HG03025 (cell line): Measurements from ENCODE around the gene SPTBN5.
"Not testable (repeated sequence)": the region's sequence is repeated elsewhere in the genome, so short reads cannot be mapped to it uniquely, and the experiment has no call there.

ENCODE experiments used
- ATAC-seq: cut with Tn5 transposase; IDR thresholded peaks from one replicate; pipeline ENCODE4 v1.9.1; 2021; ENCODE audit warnings: mild to moderate bottlenecking, moderate library complexity; ENCODE audit not compliant: unreplicated experiment, low FRiP score

The SPTBN5 gene

DNA sequence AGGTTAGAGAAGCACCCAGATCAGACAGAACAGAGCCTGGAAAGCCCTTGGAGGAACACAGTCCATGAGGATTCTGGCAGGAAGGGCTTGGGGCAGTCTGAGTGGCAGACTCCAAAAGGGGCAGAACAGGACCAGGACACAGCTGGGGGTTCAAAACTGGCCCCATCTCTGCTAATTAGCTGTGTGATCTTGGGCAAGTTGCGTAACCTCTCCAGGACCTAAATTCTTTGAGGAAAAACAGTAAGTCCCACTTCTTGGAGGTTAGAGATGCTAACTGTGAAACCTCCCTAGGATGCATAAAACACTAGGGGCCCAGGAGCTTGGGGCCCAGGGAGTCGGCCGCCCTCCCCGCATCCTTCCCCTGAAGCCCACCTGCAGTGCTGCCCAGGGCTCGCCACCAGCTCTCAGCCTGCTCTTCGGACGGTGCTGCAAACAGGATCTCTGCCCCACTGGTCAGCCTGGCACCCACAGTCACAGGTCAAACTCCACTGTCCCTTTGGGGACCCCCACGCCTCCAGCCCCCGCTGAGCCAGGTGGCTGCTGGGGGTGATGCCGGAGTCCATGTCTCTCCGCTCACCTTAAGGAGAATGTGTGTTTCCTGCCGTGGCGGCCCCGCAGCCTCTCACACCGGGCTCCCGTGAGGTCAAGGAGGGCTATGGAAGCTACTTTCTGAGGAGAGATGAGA, 43.2 kb downstream of the SPTBN5 start:
- ATAC-seq: no peak

DNA sequence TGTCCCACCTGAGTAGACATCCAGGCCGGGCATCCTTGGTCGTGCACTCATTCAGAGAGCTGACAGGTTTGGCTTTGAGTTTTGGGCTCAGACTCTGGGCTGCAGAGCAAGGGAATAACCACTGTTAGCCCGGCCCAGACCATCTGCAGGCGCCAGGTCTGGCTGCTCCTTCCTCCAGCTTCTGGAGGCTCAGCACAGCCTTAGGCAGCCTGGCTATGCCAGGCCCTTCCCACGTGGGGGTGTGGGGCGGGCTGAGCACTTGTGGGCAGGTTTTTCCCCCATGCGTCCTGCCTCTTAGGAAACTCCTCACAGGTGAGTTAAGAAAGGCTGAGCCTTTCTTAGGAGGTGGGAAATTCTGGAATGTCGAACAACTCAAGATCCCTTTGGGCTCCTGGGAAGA, 44.0 kb downstream of the SPTBN5 start:
- no peak for ATAC-seq

DNA sequence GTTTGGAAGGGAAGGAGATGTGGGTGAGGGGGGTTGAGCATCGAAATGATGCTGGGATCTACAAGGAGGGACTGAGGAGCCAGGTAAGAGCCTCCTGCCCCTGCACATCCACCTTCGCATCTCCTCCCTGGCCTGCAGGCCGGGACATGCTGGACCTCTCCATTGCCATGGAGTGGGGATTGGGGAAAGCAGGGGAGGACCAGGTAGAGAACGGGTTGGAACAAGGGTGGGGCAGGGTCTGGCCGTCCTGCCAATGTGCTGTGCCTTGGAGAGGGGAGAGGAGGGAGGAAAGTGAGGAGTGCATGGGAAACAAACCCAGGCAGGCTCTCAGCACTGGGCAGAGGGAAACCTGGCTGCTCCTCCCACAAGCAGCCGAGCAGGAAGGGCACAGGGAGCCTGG, 44.6 kb downstream of the SPTBN5 start:
- no peak for ATAC-seq

DNA sequence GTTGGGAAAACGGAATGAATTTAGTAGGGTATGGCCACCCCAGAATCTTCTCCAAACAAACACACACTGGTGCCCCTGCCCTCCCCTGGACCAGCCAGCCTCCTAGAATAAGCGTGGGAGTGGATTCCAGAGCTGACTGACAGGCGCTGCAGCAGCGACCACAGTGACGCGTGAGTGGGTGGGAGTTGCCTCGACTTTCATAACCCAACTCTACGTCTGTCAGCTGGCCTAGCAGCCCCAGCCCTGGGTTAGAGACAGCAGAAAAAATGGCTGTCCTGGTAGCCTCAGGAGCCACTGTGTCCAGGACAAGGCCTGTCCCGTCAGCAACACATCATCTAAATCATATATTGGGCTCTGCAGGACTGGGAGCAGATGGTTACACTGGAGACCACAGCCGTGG, 45.2 kb downstream of the SPTBN5 start:
- ATAC-seq: no peak

- no peak for ATAC-seq
These were observed 45.9 kb downstream of the SPTBN5 start for GRCh38 chr15:41847981-41848380.

GRCh38 chr15:41847206-41847605, 46.6 kb downstream of the SPTBN5 start:
- no peak for ATAC-seq

DNA sequence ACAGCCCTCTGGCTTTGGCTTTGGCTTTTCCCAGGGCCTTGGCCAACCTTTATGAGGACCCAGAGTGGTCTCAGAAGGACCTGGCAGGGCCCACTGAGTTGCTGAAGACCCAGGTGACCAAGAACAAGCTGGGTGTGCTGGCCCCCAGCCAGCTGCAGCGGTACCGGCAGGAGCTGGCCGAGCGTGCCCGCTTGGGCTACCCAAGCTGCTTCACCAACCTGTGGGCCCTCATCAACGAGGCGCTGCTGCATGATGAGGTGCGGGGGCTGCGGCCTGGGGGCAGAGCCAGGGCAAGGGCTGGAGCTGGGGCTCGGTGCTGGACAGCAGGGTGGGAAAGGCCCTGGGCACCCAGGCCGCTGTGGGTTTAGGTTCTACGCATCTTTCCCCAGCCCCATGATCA, 49.0 kb downstream of the SPTBN5 start:
- no peak for ATAC-seq

GRCh38 chr15:41843571-41843970, 50.3 kb downstream of the SPTBN5 start:
- ATAC-seq: no peak

- no peak for ATAC-seq
These were observed 51.6 kb downstream of the SPTBN5 start for GRCh38 chr15:41842229-41842628.

DNA sequence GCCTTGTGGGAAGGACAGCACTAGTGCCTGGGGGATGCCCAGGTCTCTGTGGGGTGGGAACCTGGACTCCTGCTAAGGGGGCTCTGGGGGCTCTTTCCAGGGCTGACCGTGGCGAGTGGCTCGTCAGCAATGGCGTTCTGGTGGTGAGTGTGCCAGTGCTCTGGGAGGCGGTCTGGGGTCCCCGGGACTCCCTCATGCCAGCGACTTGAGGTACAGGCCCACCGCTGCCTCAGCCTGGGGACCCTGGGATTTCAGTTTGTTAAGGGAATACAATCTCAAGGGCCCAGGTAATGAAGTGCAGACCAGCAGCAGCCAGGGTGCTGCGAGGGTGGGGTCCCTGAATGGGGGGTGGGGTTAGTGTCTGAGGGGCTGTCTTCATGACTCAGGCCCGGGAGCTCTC, 52.7 kb downstream of the SPTBN5 start:
- no peak for ATAC-seq

GRCh38 chr15:41840673-41841072, 53.2 kb downstream of the SPTBN5 start:
- ATAC-seq: no peak

GRCh38 chr15:41839781-41840491, 53.9 kb downstream of the SPTBN5 start:
- no peak for ATAC-seq

DNA sequence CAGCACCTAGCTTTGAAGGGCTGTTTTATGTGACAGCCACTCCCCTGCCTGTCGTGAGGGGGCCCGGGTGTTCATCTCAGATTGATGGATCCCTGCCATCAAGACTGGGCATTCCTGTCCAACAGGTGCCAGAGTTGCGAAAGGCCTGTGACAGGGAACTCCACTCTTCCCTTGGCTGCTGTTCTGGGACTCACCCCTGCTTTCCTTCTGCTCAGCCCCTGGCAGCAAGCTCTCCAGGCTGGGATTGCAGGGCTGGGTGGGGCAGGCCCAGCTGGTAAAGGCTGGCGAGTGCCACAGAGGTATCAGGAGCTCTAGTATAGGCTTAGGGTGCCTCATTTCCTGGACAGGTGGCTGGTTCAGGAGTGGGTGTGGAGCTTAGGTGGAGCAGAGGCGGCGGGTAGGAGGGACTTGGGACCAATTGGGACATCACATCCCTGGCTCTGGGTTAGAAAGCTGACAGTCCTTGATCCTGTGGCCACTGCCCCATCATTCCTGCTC, 55.4 kb downstream of the SPTBN5 start, which contains the start of gene PLA2G4B:
Gene PLA2G4B, plus strand, starts transcription at position 448 of the 498 bp plus-strand sequence. CDS start 67 bp downstream, outside the sequence.
- no peak for ATAC-seq

- ATAC-seq: no peak
These were observed 57.0 kb downstream of the SPTBN5 start for GRCh38 chr15:41836713-41837454.

- no peak for ATAC-seq
These were observed 57.8 kb downstream of the SPTBN5 start for GRCh38 chr15:41836073-41836472.

GRCh38 chr15:41834096-41834495, 59.8 kb downstream of the SPTBN5 start:
- ATAC-seq: no peak

DNA sequence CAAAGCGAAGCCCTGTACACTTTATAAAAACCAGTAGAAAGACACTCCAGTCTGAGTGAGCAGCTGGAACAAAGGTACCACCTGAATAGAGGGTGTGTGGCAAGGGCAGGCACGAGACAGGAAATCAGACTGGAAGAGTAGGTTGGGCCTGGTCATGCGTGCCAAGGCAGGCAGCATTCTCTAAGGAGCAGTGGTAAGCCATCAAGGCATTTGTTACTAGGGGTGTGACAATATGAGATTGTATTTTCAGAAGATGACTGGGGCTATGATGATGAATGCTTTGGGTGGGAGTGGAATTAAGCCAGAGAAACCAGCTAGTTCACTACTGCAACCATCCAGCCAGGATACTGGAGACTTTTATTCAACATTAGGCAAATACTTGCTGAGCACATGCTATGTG, 61.0 kb downstream of the SPTBN5 start:
- no peak for ATAC-seq

DNA sequence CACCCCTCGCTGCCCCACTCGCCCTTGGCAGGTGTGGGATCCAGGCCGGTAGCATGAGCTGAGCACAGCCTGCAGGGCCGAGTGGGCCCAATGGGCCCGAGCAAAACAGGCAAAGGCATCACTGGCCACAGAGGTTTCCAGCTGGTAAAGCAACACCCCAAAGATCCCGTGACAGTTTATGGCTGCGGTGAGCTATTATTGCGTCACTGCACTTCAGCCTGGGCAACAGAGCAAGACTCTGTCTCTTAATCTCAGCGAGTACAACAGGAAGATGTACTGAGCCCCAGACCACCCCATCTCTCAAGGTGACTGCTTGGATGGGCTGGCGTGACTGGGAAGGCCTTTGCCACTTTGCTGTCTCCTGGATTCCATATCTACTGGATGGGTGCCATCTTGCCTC, 61.6 kb downstream of the SPTBN5 start:
- no peak for ATAC-seq

DNA sequence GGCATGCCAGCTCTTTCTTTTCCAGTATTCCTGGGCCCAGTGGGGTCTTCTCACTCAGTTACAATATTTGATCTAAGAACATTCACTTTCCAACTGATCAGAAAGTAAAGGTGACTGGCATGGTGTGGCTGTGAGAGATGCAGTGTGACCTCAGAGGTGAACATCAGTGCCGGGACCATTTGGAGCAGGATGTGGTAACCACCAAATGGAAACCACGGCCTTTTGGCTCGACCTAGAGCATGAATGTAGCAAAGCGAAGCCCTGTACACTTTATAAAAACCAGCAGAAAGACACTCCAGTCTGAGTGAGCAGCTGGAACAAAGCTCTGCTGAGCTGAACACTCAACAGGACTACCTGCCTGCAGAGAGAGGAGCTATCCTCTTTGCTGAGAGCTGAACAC, 62.6 kb downstream of the SPTBN5 start:
- not testable (repeated sequence) for ATAC-seq

DNA sequence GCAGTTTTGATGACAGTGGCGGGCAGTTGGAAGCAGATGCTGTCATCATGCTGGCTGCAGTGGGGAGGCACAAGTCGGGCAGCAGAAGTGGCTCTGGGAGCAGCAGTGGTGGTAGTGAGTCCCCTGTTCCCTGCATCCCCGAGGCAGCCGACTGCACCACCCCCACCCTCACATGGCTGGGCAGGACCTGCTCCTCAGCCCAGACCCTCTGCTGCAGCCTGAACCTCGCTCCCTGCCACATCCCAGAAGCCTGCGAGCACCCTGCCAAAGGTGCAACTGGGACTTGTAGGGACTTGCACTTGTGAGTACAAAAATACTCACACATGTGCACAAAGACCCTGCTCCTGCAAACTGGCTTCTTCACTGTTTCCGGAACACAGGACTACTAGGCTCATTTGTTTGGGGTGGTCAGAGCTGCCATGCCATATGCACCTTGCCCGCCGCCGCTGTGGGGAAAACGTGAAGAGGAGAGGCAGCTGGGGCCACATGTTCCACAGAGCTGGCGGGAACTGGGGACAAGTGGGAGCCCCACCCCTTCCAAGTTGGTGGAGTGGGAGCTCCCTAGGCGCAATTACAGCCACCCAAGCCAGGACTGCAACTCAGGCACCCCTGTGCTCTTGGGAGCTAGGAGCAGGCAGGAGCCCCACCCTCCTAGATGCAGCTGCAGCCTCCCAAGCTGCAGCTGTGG, 63.8 kb downstream of the SPTBN5 start:
- no peak for ATAC-seq

DNA sequence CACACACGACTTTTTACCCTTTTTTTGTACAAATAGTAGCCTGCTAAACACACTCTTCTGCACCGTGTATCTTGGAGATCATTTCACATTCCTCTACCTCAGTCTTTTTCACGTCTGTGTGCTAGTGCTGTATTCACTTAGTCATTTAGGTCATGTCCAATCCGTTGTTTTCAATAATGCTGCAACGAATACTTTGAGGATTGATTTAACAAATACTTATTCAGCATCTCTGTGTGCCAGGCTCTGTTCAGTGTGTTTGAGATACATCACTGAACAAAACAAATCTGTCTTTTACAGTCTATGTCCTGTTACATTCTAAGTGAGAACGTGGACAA, 65.1 kb downstream of the SPTBN5 start:
- ATAC-seq: no peak
